Osteoblast (primary cell): ENCODE data around the gene ASGR1. TPM values are rescaled to one million over a fixed set of nuclear protein-coding genes. Genes with fewer than 3 reads are reported as not detected.
A peak's percentile ranks its signal among the peaks of the same experiment; 100 is the strongest.

Source experiments
- DNase-seq: peaks from one replicate; pipeline ENCODE4 v3.0.0; 2011; ENCODE audit warnings: low spot score, mixed read lengths; ENCODE audit not compliant: insufficient read length; ENCODE audit errors: missing footprints
- H2AFZ ChIP-seq: 2 replicates; pipeline ENCODE4 v1.6.0; 2011; ENCODE audit warnings: mild to moderate bottlenecking, low read length
- H3K27ac ChIP-seq: 2 replicates; pipeline ENCODE4 v1.5.1; 2011; ENCODE audit warnings: mild to moderate bottlenecking, low read depth, low read length, moderate library complexity
- H3K27me3 ChIP-seq: 2 replicates; pipeline ENCODE4 v1.6.0; 2012; ENCODE audit warnings: mild to moderate bottlenecking, control low read depth, inconsistent platforms, low read length, moderate library complexity; ENCODE audit not compliant: insufficient read depth
- H3K36me3 ChIP-seq: 2 replicates; pipeline ENCODE4 v1.5.1; 2011; ENCODE audit warnings: mild to moderate bottlenecking, low read length, control low read depth, moderate library complexity; ENCODE audit not compliant: insufficient read depth
- H3K4me1 ChIP-seq: 2 replicates; pipeline ENCODE4 v1.5.1; 2011; ENCODE audit warnings: mild to moderate bottlenecking, low read length, control low read depth, moderate library complexity; ENCODE audit not compliant: insufficient read depth
- H3K4me2 ChIP-seq: 2 replicates; pipeline ENCODE4 v1.6.0; 2011; ENCODE audit warnings: mild to moderate bottlenecking, low read length; ENCODE audit not compliant: insufficient read depth
- H3K4me3 ChIP-seq: fragments of 200-600 bp; sonication (generic); 3 replicates; pipeline ENCODE4 v1.5.1; 2012; ENCODE audit warnings: mild to moderate bottlenecking, low read length, inconsistent platforms; ENCODE audit not compliant: insufficient read depth
- H3K79me2 ChIP-seq: 2 replicates; pipeline ENCODE4 v1.6.0; 2012; ENCODE audit warnings: mild to moderate bottlenecking, low read length, control low read depth, inconsistent platforms; ENCODE audit not compliant: insufficient read depth
- H3K9me3 ChIP-seq: 2 replicates; pipeline ENCODE4 v1.5.1; 2011; ENCODE audit warnings: low read depth, low read length, control low read depth
- H4K20me1 ChIP-seq: 2 replicates; pipeline ENCODE4 v1.6.0; 2012; ENCODE audit warnings: mild to moderate bottlenecking, low read length, control low read depth; ENCODE audit not compliant: insufficient read depth
- total RNA-seq: library from RNA; depleted of rRNA; stranded (reverse); fragments of >200 nt; gene quantifications from 2 replicates; pipeline ENCODE4 v1.2.3, GENCODE V29; 2012
- TF ChIP-seq, protein P1 (sequence below): IDR thresholded peaks from 2 replicates; pipeline ENCODE4 v1.5.1; 2011; ENCODE audit warnings: mild to moderate bottlenecking, low read depth, low read length, moderate library complexity; ENCODE audit errors: extremely low read depth

The ASGR1 gene
- total RNA-seq, 1 donor, result 1.1 TPM

- DNase-seq, result no peak
- no peak overlapping the region for H2AFZ ChIP-seq
- no peak overlapping the region for H3K4me2 ChIP-seq
- no peaks in the 10 kb centered on the region for H3K79me2 ChIP-seq
- H3K9me3 ChIP-seq, result no peaks in the 10 kb centered on the region
- TF ChIP-seq, protein P1, sequence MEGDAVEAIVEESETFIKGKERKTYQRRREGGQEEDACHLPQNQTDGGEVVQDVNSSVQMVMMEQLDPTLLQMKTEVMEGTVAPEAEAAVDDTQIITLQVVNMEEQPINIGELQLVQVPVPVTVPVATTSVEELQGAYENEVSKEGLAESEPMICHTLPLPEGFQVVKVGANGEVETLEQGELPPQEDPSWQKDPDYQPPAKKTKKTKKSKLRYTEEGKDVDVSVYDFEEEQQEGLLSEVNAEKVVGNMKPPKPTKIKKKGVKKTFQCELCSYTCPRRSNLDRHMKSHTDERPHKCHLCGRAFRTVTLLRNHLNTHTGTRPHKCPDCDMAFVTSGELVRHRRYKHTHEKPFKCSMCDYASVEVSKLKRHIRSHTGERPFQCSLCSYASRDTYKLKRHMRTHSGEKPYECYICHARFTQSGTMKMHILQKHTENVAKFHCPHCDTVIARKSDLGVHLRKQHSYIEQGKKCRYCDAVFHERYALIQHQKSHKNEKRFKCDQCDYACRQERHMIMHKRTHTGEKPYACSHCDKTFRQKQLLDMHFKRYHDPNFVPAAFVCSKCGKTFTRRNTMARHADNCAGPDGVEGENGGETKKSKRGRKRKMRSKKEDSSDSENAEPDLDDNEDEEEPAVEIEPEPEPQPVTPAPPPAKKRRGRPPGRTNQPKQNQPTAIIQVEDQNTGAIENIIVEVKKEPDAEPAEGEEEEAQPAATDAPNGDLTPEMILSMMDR, result no peak
- H3K4me1 ChIP-seq, result no peaks in the 10 kb centered on the region
- H3K4me3 ChIP-seq, result no peak overlapping the region
- H4K20me1 ChIP-seq, result no peaks in the 10 kb centered on the region
- H3K36me3 ChIP-seq, result no peaks in the 10 kb centered on the region
- H3K27ac ChIP-seq, result no peak overlapping the region
- H3K27me3 ChIP-seq, result peaks cover 16% of the 10 kb centered on the region
These were observed 45.3 kb downstream of the ASGR1 start for GRCh38 chr17:7133916-7134315.

GRCh38 chr17:7133424-7133823 is 45.7 kb downstream of the ASGR1 start:
- peaks cover 16% of the 10 kb centered on the region for H3K27me3 ChIP-seq
- TF ChIP-seq, protein P1, result peak; percentile 39
- peak overlapping the region; percentile 28 for H3K4me2 ChIP-seq

DNA sequence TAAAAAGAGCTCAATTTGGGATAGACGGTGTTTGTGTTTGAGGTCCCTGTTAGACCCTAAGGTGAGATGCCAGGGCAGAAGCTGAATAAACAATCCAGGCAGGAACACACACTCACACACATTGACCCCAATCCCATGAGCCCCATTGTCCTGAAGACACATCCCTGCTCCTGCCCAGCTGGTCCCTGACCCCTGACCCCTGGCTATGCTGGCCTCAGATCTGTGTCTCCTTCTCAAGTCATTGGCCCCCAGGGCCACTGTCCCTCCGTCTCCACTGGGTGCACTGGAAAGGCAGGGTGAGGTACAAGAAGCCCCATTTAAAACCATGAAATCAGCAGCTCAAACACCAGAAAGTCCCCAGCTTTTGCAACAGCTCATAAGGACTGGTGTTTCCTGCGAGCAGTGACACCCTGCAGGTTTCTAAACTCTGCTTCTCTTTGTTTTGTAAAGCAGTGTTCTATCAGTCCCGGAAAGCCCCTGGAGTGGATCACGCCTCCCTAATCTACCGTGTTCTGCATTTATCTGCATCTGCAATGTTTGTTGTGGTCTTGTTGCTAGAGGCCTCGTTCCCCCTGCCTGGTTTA is 46.6 kb downstream of the ASGR1 start:
- H2AFZ ChIP-seq, result no peak overlapping the region
- DNase-seq, result peak; percentile 21
- H4K20me1 ChIP-seq, result no peaks in the 10 kb centered on the region
- H3K4me3 ChIP-seq, result no peak overlapping the region
- no peaks in the 10 kb centered on the region for H3K4me1 ChIP-seq
- no peak overlapping the region for H3K4me2 ChIP-seq
- no peak overlapping the region for H3K27ac ChIP-seq
- H3K79me2 ChIP-seq, result no peaks in the 10 kb centered on the region
- peaks cover 14% of the 10 kb centered on the region for H3K27me3 ChIP-seq
- H3K36me3 ChIP-seq, result no peaks in the 10 kb centered on the region
- H3K9me3 ChIP-seq, result no peaks in the 10 kb centered on the region
- TF ChIP-seq, protein P1, result no peak

More at GRCh38 chr17:7133424-7133823, 45.7 kb downstream of the ASGR1 start:
- Histone ChIP-seq H3K36me3 (no peaks in the 10 kb centered on the region), H2AFZ (peak overlapping the region; percentile 29), H3K79me2 (no peaks in the 10 kb centered on the region), H3K9me3 (no peaks in the 10 kb centered on the region), H3K27ac (no peak overlapping the region), H3K4me1 (no peaks in the 10 kb centered on the region), H3K4me3 (no peak overlapping the region), H4K20me1 (no peaks in the 10 kb centered on the region)
- peak; percentile 61 for DNase-seq

DNA sequence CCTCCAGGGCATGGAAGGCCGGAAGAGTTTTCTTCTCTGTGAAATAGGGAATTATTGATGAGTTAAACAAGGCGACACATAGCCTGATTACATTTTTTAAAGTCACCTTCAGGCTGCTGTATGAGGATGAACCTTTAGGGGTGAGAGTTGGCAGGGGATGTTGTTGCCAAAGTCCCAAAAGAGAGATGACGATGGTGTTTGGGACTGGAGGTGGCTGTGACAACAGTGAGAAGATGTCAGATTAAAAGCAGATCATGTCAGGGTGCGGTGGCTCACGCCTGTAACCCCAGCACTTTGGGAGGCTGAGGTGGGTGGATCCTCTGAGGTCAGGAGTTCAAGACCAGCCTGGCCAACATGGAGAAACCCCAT is 47.8 kb downstream of the ASGR1 start:
- Histone ChIP-seq H3K27ac (no peak overlapping the region), H4K20me1 (no peaks in the 10 kb centered on the region), H3K9me3 (no peaks in the 10 kb centered on the region), H3K36me3 (no peaks in the 10 kb centered on the region), H3K4me1 (no peaks in the 10 kb centered on the region), H3K4me3 (no peak overlapping the region), H3K79me2 (no peaks in the 10 kb centered on the region), H3K4me2 (no peak overlapping the region), H3K27me3 (peaks cover 4% of the 10 kb centered on the region), H2AFZ (no peak overlapping the region)
- no peak for DNase-seq
- TF ChIP-seq, protein P1, result no peak
